H7 (cell line): ENCODE measurements around the gene PPP4R3A. TPM values are rescaled to one million over a fixed set of nuclear protein-coding genes. Genes with fewer than 3 reads are reported as not detected.
"Not testable (repeated sequence)": the region's sequence is repeated elsewhere in the genome, so short reads cannot be mapped to it uniquely, and the experiment has no call there.

Experiments used
- DNase-seq: peaks from one replicate; pipeline ENCODE4 v3.0.0; 2012
- H3K27me3 ChIP-seq: 2 replicates; pipeline ENCODE4 v1.6.0; 2011; ENCODE audit warnings: mild to moderate bottlenecking, low read length; ENCODE audit not compliant: control insufficient read depth, insufficient read depth
- H3K36me3 ChIP-seq: replicated peaks from 2 replicates; pipeline ENCODE4 v1.5.1; 2011; ENCODE audit warnings: low read length; ENCODE audit not compliant: control insufficient read depth, insufficient read depth
- H3K4me3 ChIP-seq: 2 replicates; pipeline ENCODE4 v1.5.1; 2011; ENCODE audit warnings: low read depth, mild to moderate bottlenecking, control low read depth, low read length, moderate library complexity; ENCODE audit not compliant: insufficient read depth
- total RNA-seq: library from RNA; depleted of rRNA; stranded (reverse); fragments of >200 nt; shearing (Covaris generic); gene quantifications from 2 replicates; pipeline ENCODE4 v1.2.3, GENCODE V29; 2014

PPP4R3A gene
- total RNA-seq, 1 experiment from 2014 or later: 62.9 TPM

GRCh38 chr14:91436266-91436665 is 73.8 kb downstream of the PPP4R3A start:
- not testable (repeated sequence) for DNase-seq, H3K27me3 ChIP-seq, H3K4me3 ChIP-seq, H3K36me3 ChIP-seq

GRCh38 chr14:91429385-91429784 is 80.7 kb downstream of the PPP4R3A start:
- Histone ChIP-seq H3K36me3 (no peaks in the 10 kb centered on the region), H3K27me3 (no peaks in the 10 kb centered on the region), H3K4me3 (no peak overlapping the region)
- DNase-seq: no peak

GRCh38 chr14:91428931-91429330 is 81.2 kb downstream of the PPP4R3A start:
- H3K27me3 ChIP-seq, DNase-seq: not testable (repeated sequence)

GRCh38 chr14:91425531-91425944 is 84.6 kb downstream of the PPP4R3A start:
- not testable (repeated sequence) for DNase-seq, H3K27me3 ChIP-seq, H3K4me3 ChIP-seq

More at GRCh38 chr14:91428931-91429330, 81.2 kb downstream of the PPP4R3A start:
- H3K36me3 ChIP-seq, H3K4me3 ChIP-seq: not testable (repeated sequence)

GRCh38 chr14:91424813-91425530 is 85.1 kb downstream of the PPP4R3A start:
- Histone ChIP-seq H3K4me3 (no peak overlapping the region), H3K27me3 (no peaks in the 10 kb centered on the region), H3K36me3 (no peaks in the 10 kb centered on the region)
- DNase-seq: no peak

More at GRCh38 chr14:91425531-91425944, 84.6 kb downstream of the PPP4R3A start:
- not testable (repeated sequence) for H3K36me3 ChIP-seq

- DNase-seq: no peak
- Histone ChIP-seq H3K36me3 (no peaks in the 10 kb centered on the region; the same call in 1 of the 2 replicates), H3K4me3 (no peak overlapping the region), H3K27me3 (no peaks in the 10 kb centered on the region)
These were observed 89.4 kb downstream of the PPP4R3A start for GRCh38 chr14:91420686-91421085.

GRCh38 chr14:91419451-91419850 is 90.7 kb downstream of the PPP4R3A start:
- H3K4me3 ChIP-seq: no peak overlapping the region
- H3K27me3 ChIP-seq: no peaks in the 10 kb centered on the region
- DNase-seq: no peak
- no peaks in the 10 kb centered on the region; the same call in 1 of the 2 replicates for H3K36me3 ChIP-seq

- Histone ChIP-seq H3K4me3 (no peak overlapping the region), H3K36me3 (no peaks in the 10 kb centered on the region; the same call in 1 of the 2 replicates), H3K27me3 (no peaks in the 10 kb centered on the region)
- no peak for DNase-seq
These were observed 91.1 kb downstream of the PPP4R3A start for GRCh38 chr14:91419044-91419397.

- Histone ChIP-seq H3K36me3 (no peaks in the 10 kb centered on the region; the same call in 1 of the 2 replicates), H3K4me3 (peak overlapping the region; percentile 41), H3K27me3 (no peaks in the 10 kb centered on the region)
- peak; percentile 81 for DNase-seq
These were observed 91.6 kb downstream of the PPP4R3A start for GRCh38 chr14:91418387-91419043.

- no peaks in the 10 kb centered on the region for H3K27me3 ChIP-seq
- peak overlapping the region; percentile 41 for H3K4me3 ChIP-seq
- no peaks in the 10 kb centered on the region; the same call in 1 of the 2 replicates for H3K36me3 ChIP-seq
- DNase-seq: peak; percentile 87
These were observed 92.1 kb downstream of the PPP4R3A start for GRCh38 chr14:91417983-91418386.

GRCh38 chr14:91417120-91417982 is 92.8 kb downstream of the PPP4R3A start, which contains the start of gene CCDC88C:
Gene CCDC88C (minus strand): TSS chr14:91417820. CDS start chr14:91417690, 130 bp downstream.
- no peaks in the 10 kb centered on the region for H3K27me3 ChIP-seq
- H3K4me3 ChIP-seq: peak within 1 kb of the TSS; percentile 83
- DNase-seq: peak; percentile 96
- H3K36me3 ChIP-seq: no peaks in the 10 kb centered on the region; the same call in 1 of the 2 replicates

GRCh38 chr14:91416744-91417119 is 93.4 kb downstream of the PPP4R3A start:
- peak overlapping the region; percentile 83 for H3K4me3 ChIP-seq
- DNase-seq: peak; percentile 37
- H3K36me3 ChIP-seq: no peaks in the 10 kb centered on the region; the same call in 1 of the 2 replicates
- no peaks in the 10 kb centered on the region for H3K27me3 ChIP-seq

GRCh38 chr14:91415794-91416743 is 94.0 kb downstream of the PPP4R3A start:
- DNase-seq: no peak
- Histone ChIP-seq H3K36me3 (no peaks in the 10 kb centered on the region; the same call in 1 of the 2 replicates), H3K4me3 (peak overlapping the region; percentile 83), H3K27me3 (no peaks in the 10 kb centered on the region)
